ENCODE measurements around the gene CYP4F12.

CYP4F12 gene

DNA sequence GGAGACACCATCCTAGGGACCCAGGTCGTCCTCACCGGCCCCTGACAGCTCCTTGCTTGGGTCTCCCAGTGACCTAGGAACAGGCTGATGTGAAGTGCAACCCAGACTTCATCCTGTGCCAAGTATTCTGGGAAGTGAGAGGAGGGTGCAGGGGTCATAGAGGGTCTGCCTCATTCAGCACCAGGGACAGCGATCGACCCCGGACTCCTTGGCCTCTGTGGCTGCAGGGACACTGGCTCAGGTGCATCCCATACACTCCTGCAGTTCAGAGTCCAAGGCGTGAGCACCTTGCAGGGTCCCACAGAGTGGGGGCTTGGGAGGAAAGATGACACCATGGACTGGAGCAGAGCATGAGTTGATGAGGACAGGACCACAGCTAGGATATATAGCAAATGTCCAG lies 44.9 kb downstream of the CYP4F12 start:
- DNase-seq = peak; percentile 38

DNA sequence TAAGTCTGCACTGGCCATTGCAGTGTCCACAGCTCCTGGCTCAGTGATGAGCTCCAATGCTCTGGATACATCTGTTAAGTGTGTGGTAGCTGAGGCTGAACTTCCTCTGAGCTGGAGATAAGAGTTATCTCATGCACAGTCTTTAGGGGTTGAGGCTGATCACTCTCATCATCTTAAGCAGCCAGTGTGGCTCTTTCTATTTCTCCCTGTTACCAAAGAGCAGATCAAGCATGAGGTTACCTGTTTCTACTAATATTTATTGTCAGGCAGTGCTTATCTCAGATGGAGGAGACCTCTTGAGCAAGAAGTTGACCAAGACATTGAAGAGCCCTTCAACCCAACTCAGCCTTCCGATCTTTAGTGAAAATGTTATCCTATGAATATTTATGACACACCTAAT lies 48.4 kb downstream of the CYP4F12 start:
- DNase-seq = peak; percentile 84

DNA sequence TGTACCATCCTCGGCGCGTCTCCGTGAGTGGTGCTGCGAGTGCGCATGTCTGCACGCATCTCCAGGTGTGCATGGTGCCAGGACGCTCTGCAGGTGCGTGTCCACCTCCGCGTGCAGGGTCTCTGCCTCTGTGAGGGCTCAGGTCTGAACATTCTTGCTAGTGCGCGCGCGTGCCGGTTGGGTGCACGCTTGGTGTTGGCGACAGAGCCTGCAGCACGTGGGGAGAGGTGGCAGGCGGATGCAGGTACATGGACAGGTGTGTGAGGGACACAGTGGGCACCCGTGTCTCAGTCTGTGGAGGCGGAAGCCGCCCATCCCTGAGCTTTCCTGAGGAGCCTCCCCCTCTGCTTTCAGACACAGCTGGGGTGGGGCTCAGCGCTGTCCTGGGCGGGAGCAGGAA lies 50.1 kb downstream of the CYP4F12 start:
- DNase-seq = no peak

DNA sequence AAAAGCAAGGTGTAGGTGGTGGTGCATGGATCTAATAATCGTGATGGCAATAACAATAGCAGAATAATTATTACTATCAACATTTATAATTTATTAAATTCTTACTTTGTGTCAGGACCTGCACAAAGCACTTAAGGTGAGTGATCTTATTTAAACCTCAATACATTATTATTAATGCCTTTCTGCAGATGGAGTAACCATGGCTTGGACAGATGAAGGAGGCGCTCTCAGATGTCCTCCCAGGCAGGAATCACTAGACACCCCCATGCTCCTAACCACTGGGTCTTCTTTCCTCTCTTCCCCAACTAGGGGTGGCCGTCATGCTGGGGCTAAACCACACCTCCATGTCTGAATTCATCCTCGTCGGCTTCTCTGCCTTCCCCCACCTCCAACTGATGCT lies 54.8 kb downstream of the CYP4F12 start, which contains the start of gene OR10H2:
OR10H2 (plus strand) TSS at position 301 of the 400 bp plus-strand sequence; CDS start at position 321, 20 bp downstream.
- DNase-seq = no peak

GRCh38 chr19:15730538-15730937 lies 57.7 kb downstream of the CYP4F12 start:
- no peak for DNase-seq

DNA sequence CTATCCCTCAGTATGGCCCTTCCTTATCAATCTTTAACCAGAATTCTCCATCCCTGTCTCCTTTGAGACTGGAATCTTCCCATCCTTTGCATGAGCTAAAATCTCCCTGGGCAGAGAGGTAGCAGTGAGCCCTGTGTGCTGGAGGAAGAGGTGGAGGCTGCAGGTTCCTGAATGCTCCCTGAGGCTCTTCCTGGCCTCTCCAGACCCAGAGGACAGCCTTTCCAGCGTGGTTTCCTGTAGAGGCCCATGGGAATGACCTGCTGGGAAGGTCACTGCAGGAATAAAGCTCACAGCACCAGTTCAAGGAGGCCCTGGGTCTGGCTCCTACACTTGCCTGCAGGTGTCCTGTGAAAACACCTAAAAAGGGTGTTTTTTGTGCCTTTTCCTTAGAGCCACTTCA lies 59.5 kb downstream of the CYP4F12 start:
- DNase-seq = no peak

DNA sequence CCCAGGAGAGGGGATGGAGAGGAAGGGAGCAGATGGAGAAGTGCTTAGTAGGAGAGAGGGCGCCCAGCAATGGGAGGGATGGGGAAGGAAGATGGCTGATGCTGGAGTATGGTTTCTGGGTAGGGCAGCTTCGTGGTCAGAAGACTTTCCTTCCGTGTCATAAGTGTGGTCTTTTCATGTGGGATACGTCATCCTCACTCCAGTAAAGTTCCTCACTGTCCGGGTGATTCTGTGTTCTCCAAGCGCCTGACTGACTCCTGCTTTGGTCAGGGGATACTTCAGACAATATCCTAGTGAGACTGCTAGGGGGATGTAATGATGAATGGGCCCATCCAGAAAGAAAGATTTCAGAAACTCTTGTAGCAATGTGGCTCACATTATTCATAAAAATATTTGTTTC lies 61.0 kb downstream of the CYP4F12 start:
- no peak for DNase-seq

DNA sequence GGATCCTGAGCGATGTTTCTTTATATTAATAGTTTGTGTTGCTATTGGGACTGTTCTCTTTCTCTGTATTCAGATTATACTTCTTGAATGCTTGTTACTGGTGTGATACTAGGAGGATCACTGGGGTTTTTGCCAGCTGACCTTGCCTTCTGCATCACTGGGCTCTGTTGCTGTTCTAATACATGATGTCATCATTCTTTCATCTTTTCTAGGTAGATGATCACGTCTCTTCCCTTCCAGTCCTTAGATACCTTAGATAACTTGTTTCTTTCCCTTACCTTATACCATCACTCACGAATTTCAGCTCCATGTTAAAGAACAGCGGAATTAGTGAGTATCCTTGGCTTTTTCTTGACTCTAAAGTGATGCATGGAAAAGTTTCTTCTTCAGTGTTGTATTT lies 64.8 kb downstream of the CYP4F12 start, which contains the start of gene OR10H3:
OR10H3 (plus strand) TSS at position 264 of the 400 bp plus-strand sequence. CDS start 3,408 bp downstream, outside the sequence.
- no peak for DNase-seq

GRCh38 chr19:15740785-15741184 lies 67.9 kb downstream of the CYP4F12 start:
- no peak for DNase-seq

Data from hematopoietic multipotent progenitor cell treated with erythropoietin and hydrocortisone succinate and interleukin-3 and kit ligand, for 4 days (in vitro differentiated cells).